Small intestine (tissue), 7 donors: Measurements from ENCODE around the gene KLHDC8B. TPM values are rescaled to one million over a fixed set of nuclear protein-coding genes. Genes with fewer than 3 reads are reported as not detected.

Experiments used
- DNase-seq, 2 donors: peaks; one replicate each; pipeline versions ENCODE4 v3.0.0 to v3.0.0-alpha.2; 2013
- FAIRE-seq: peaks from 2 replicates; lab custom pipeline; 2012; peaks lifted over from hg19 to GRCh38; lab: Jason Lieb, UNC
- H3K27ac ChIP-seq, 3 donors: one replicate each; pipeline ENCODE4 v1.5.1; 2013; ENCODE audit warnings: low read length in 2 of 3, mild to moderate bottlenecking in 2 of 3, control low read depth in 1 of 3, inconsistent platforms in 1 of 3, low read depth in 1 of 3, moderate library complexity in 1 of 3
- H3K27me3 ChIP-seq, 3 donors: one replicate each; pipeline ENCODE4 v1.6.1; 2013; ENCODE audit warnings: low read length in 3 of 3, inconsistent platforms in 1 of 3; ENCODE audit not compliant: control insufficient read depth in 3 of 3, insufficient read depth in 3 of 3
- H3K36me3 ChIP-seq, 3 donors: one replicate each; pipeline ENCODE4 v1.6.1; 2013; ENCODE audit warnings: low read length in 3 of 3, inconsistent platforms in 1 of 3, low read depth in 1 of 3, mild to moderate bottlenecking in 1 of 3, moderate library complexity in 1 of 3; ENCODE audit not compliant: control insufficient read depth in 3 of 3, insufficient read depth in 2 of 3
- H3K4me1 ChIP-seq, 3 donors: one replicate each; pipeline ENCODE4 v1.6.1; 2013; ENCODE audit warnings: low read length in 2 of 3, inconsistent platforms in 1 of 3, low read depth in 1 of 3, mild to moderate bottlenecking in 1 of 3, moderate library complexity in 1 of 3; ENCODE audit not compliant: control insufficient read depth in 3 of 3, insufficient read depth in 2 of 3
- H3K4me3 ChIP-seq, 3 donors: one replicate each; pipeline ENCODE4 v1.5.1; 2013; ENCODE audit warnings: low read length in 3 of 3, control low read depth in 1 of 3, inconsistent platforms in 1 of 3, low read depth in 1 of 3, mild to moderate bottlenecking in 1 of 3, moderate library complexity in 1 of 3
- H3K9me3 ChIP-seq, 2 donors: one replicate each; pipeline ENCODE4 v1.6.1; 2013; ENCODE audit warnings: low read depth in 1 of 2, low read length in 1 of 2; ENCODE audit not compliant: control insufficient read depth in 2 of 2, insufficient read depth in 1 of 2
- WGBS, 3 donors: extraction: QIAGEN DNeasy Blood & Tissue Kit; methylation state at CpG; one replicate each; pipeline ENCODE4 v1.1.7; 2013; 5-methylcytosine and 5-hydroxymethylcytosine counted together
- polyA plus RNA-seq, 4 donors: library from polyadenylated mRNA; stranded (reverse) in 3 of 4; unstranded in 1 of 4; fragments of 200-250 nt in 3 of 4; fragments of 120-200 nt in 1 of 4; gene quantifications; one replicate each; pipeline versions ENCODE4 v1.2.1 to v1.2.3, GENCODE V29; 2013
- donor health status: healthy with polysubstance abuse.
- donor health status: control.
- donor health status: control.
- donor health status: Bipolar disorder and iron deficiency.
- donor health status: healthy.

The KLHDC8B gene
- polyA plus RNA-seq, 4 donors = 6.3 to 58.0 (median 13.8) TPM

- Histone ChIP-seq H3K4me1 (peaks cover 0 to 29% (median 5%) of the 10 kb centered on the region in 3 donors), H3K4me3 (no peak overlapping the region), H3K9me3 (peaks cover 0 to 5% of the 10 kb centered on the region in 2 donors), H3K27me3 (no peaks in the 10 kb centered on the region), H3K36me3 (peaks cover 0 to 36% (median 6%) of the 10 kb centered on the region in 3 donors), H3K27ac (no peak overlapping the region)
- FAIRE-seq (no peak), DNase-seq (no peak)
- WGBS, 3 donors = 70 to 79% (median 79%) methylated on average over 3 of the region's 3 CpGs
These were observed 9.4 kb upstream of the KLHDC8B start for GRCh38 chr3:49161808-49162530.

GRCh38 chr3:49162751-49163419, 8.5 kb upstream of the KLHDC8B start:
- peaks cover 0 to 29% (median 5%) of the 10 kb centered on the region in 3 donors for H3K4me1 ChIP-seq
- FAIRE-seq = no peak
- H3K9me3 ChIP-seq = peaks cover 0 to 5% of the 10 kb centered on the region in 2 donors
- DNase-seq = no peak
- H3K27ac ChIP-seq = no peak overlapping the region
- peaks cover 0 to 36% (median 6%) of the 10 kb centered on the region in 3 donors for H3K36me3 ChIP-seq
- WGBS, 3 donors = 94 to 97% (median 96%) methylated on average over 21 of the region's 21 CpGs
- H3K27me3 ChIP-seq = no peaks in the 10 kb centered on the region
- no peak overlapping the region for H3K4me3 ChIP-seq

GRCh38 chr3:49163609-49164008, 7.8 kb upstream of the KLHDC8B start:
- H3K27me3 ChIP-seq = no peaks in the 10 kb centered on the region
- H3K9me3 ChIP-seq = peaks cover 0 to 5% of the 10 kb centered on the region in 2 donors
- 94 to 95% (median 95%) methylated on average over 8 of the region's 8 CpGs for WGBS, 3 donors
- FAIRE-seq (no peak), DNase-seq (no peak)
- H3K27ac ChIP-seq = no peak overlapping the region
- peaks cover 0 to 36% (median 6%) of the 10 kb centered on the region in 3 donors for H3K36me3 ChIP-seq
- peaks cover 0 to 26% (median 5%) of the 10 kb centered on the region in 3 donors for H3K4me1 ChIP-seq
- no peak overlapping the region for H3K4me3 ChIP-seq

DNA sequence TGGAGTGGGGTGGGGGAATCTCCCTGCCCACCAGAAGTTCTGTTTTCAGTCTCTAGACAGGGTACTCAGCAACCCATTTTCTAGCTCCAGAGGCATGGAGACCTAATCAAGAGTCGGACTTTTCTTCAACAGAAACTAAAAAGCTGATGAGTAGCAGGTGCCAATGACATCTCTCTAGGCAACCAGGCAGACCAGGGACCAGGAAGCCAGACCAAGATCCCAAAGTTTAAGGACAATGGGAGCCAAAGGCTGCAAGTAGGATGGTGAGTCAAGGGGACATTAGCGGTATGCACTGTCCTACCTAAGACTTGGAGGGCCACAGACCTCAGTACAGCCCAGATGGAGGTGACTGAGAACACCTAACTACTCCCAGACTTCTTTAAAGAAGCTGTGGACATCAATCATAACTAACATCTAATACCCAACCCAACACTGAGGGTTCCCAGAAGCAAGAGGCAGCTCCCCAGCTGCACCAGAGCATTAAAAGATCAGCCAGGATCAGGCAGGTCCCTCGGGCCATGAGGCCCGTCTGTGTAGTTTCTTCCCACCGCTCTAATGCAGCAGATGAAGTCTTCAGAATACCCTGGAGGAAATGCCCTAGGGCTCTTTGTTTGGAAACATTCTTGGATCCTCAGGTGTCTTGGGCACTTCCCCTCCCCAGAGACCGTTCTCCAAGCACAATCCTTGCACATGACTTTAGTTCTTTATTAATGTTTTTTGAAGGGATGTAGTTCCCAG, 6.2 kb upstream of the KLHDC8B start:
- no peak for DNase-seq
- Histone ChIP-seq H3K4me1 (peaks cover 0 to 31% (median 5%) of the 10 kb centered on the region in 3 donors), H3K36me3 (peaks cover 0 to 36% (median 6%) of the 10 kb centered on the region in 3 donors), H3K9me3 (peaks cover 0 to 5% of the 10 kb centered on the region in 2 donors), H3K27ac (peak overlapping the region in 2 of 3 donors; percentile 4 to 85), H3K4me3 (peak overlapping the region; percentile 65 to 99 (median 78)), H3K27me3 (no peaks in the 10 kb centered on the region)
- WGBS, 3 donors = 33 to 35% (median 33%) methylated on average over 6 of the region's 6 CpGs
- FAIRE-seq = no peak

DNA sequence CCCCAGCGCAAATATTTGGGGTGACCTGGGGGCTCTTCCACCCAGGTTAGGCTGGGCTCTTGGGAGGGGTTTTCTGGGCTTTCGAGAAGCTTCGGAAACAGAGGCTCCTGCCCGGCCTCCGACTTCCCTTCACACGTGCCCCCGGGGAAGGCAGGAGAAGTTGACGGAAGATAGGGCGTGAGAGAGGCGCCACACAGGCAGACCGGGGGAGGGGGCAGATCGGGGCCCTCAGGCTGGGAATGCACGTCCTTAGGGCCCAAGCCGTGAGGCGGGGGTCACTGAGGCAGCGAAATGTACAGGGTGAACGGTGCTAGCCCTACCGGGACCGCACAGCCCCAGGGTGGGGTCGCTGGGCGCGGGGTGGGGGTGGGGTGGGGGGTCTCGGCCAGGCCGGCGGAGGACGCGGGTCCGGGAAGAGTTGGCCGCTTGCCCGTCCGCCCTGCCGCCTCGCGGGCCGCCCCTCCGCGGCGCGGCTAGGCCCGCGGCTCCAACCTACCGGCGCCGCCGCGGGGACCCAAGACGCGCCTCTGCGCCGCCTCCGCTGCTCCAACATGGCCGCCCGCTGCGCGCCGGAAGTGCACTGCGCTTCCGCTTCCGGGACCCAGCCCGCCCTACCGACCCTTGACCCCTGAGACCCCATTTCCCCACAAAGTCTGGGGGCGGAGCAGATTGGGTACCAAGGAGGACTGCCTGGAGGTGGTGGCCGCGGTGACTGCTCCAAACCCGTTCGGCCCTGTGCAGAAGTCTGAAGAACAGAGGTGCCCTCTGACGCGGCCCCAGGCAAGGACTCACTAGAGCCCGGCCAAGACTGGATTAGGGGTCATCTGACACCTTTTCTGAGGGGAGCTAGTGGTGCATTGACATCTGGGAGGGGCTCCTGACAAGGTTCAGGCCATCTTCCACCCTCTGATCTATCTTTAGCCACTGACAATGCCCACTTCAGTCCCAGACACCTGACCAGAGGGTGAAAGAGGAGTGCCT, 5.3 kb upstream of the KLHDC8B start, which contains the start of gene CCDC71:
Gene CCDC71 (minus strand): TSS at position 561 of the 981 bp plus-strand sequence. CDS start 2,123 bp downstream, outside the sequence.
- Histone ChIP-seq H3K4me3 (peak within 1 kb of the TSS; percentile 65 to 99 (median 78)), H3K27ac (peak within 1 kb of the TSS; percentile 45 to 85 (median 67)), H3K9me3 (peaks cover 0 to 5% of the 10 kb centered on the region in 2 donors), H3K36me3 (peaks cover 0 to 31% (median 6%) of the 10 kb centered on the region in 3 donors), H3K4me1 (peaks cover 0 to 38% (median 7%) of the 10 kb centered on the region in 3 donors), H3K27me3 (no peaks in the 10 kb centered on the region)
- peak; percentile 61 to 88 for DNase-seq
- no peak for FAIRE-seq
- WGBS, 3 donors = 4 to 8% (median 6%) methylated on average over 25 to 69 of the region's 69 CpGs

DNA sequence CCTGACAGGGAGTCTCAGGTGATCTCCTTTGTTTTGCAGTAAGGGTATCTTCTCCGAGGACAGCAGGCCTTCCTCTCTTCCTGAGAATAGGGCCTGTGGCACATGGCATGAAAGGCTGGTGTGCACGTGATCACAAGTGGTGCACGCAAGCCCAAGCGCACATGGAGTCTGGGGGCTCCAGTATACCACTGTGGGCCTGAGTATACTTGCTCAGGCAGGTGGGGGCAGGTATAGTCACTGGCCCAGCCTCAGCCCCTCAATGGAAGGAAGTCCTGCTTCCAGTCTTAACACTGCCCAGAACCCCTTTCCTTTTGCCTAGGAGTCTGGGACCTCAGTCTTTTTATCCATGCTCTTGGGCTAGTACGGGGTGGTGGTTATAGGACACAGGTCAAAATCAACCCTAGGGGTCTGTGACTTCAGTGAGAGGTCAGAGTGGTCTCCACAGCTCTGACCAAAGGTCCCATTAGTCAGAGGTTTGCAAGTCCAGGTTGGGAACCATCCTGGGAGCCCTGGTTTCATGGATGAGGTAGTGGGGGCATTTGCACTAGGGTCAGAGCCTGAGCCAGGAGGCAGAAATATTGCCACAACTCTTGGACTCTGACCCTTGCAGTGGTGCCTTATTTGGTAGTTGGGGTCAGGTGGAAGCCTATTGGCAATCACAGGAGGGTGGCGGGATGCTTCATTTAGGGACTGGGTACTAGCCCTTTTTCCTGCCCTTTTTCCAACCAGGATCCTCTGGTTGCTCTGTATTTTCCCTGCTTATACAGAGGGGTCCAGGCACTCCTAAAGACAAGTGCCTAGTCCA, 4.4 kb upstream of the KLHDC8B start:
- FAIRE-seq = no peak
- H3K27ac ChIP-seq = peak overlapping the region in 2 of 3 donors; percentile 67 to 85
- peaks cover 0 to 22% (median 6%) of the 10 kb centered on the region in 3 donors for H3K36me3 ChIP-seq
- no peaks in the 10 kb centered on the region for H3K27me3 ChIP-seq
- peaks cover 0 to 32% (median 7%) of the 10 kb centered on the region in 3 donors for H3K4me1 ChIP-seq
- DNase-seq = no peak
- WGBS, 3 donors = 89 to 95% (median 91%) methylated on average over 6 of the region's 6 CpGs
- peak overlapping the region in 2 of 3 donors; percentile 65 to 78 for H3K4me3 ChIP-seq
- peaks cover 0 to 5% of the 10 kb centered on the region in 2 donors for H3K9me3 ChIP-seq

DNA sequence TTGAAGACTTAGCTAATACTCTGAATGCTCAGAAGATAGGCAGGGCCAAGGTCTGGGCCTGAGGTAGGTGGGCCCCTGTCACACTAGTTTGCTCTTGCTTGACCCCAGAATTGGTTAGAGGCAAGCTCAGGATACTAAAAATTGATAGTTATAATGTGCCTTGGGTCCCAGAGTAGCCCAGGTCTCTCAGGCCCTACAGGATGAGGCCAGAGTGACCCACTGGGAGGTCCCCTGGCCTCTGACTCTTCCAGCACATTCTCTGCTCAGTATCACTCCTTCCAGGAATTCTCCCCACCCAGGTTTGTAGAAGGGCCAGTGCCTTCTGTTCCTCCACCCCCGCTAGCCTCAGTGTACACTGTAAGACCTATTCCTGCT, 667 bp upstream of the KLHDC8B start:
- H3K27me3 ChIP-seq = no peaks in the 10 kb centered on the region
- peaks cover 0 to 30% (median 0%) of the 10 kb centered on the region in 3 donors for H3K36me3 ChIP-seq
- no peak for DNase-seq
- 0 to 11% (median 11%) methylated on average over 1 of the region's 1 CpG for WGBS, 3 donors
- FAIRE-seq = no peak
- peaks cover 0 to 5% of the 10 kb centered on the region in 2 donors for H3K9me3 ChIP-seq
- H3K4me3 ChIP-seq = peak overlapping the region; percentile 38 to 97 (median 62)
- peaks cover 0 to 58% (median 6%) of the 10 kb centered on the region in 3 donors for H3K4me1 ChIP-seq
- peak overlapping the region in 2 of 3 donors; percentile 53 to 95 for H3K27ac ChIP-seq
